HEK293 (cell line): Measurements from ENCODE around the gene BBS9.

Experiments
- KLF16 ChIP-seq: fragments of 450-650 bp; formaldehyde crosslinking; IDR thresholded peaks from 2 replicates; pipeline ENCODE4 v1.5.1; 2017; ENCODE audit warnings: missing biosample characterization, missing genetic modification characterization
- ZBTB8A ChIP-seq: fragments of 450-650 bp; formaldehyde crosslinking; IDR thresholded peaks from 2 replicates; pipeline ENCODE4 v1.5.1; 2016; ENCODE audit warnings: missing biosample characterization, missing genetic modification characterization
- ZNF558 ChIP-seq: fragments of 450-650 bp; formaldehyde crosslinking; IDR thresholded peaks from 2 replicates; pipeline ENCODE4 v1.5.1; 2016; ENCODE audit warnings: missing biosample characterization, missing genetic modification characterization
- TF ChIP-seq, protein P1 (sequence below): sonication (generic); formaldehyde crosslinking; IDR thresholded peaks from 2 replicates; pipeline ENCODE4 v1.8.1; 2022; ENCODE audit warnings: mild to moderate bottlenecking, moderate library complexity, missing genetic modification reagents
- TF ChIP-seq, protein P2 (sequence below): fragments of 450-650 bp; formaldehyde crosslinking; IDR thresholded peaks from 2 replicates; pipeline ENCODE4 v1.5.1; 2016; ENCODE audit warnings: missing biosample characterization, missing genetic modification characterization
- TF ChIP-seq, protein P3 (sequence below): fragments of 450-650 bp; formaldehyde crosslinking; IDR thresholded peaks from 2 replicates; pipeline ENCODE4 v1.5.1; 2016; ENCODE audit warnings: missing biosample characterization, missing genetic modification characterization

DNA sequence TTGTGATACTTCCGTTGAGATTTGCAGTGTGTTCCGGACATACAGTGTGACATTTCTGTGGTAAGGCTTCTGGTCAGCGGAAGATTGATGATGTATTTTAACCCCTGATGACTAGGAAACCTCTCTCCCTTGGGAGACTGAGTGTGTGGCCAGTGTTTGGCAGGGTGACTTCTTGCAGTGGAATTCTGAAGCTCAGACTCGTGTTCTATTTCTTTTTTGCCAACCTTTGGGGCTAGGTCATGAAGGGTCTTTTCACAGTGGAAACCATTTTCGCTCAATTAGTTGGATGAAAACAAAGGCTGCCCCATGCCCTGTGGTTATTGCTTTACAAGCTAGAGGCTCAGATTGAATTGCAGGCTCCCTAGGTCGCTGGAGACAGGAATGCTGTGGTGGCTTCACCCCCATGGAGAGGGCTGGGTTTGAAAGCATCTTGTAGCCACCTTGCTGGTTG, 288.9 kb downstream of the BBS9 start:
- TF ChIP-seq, protein P1, sequence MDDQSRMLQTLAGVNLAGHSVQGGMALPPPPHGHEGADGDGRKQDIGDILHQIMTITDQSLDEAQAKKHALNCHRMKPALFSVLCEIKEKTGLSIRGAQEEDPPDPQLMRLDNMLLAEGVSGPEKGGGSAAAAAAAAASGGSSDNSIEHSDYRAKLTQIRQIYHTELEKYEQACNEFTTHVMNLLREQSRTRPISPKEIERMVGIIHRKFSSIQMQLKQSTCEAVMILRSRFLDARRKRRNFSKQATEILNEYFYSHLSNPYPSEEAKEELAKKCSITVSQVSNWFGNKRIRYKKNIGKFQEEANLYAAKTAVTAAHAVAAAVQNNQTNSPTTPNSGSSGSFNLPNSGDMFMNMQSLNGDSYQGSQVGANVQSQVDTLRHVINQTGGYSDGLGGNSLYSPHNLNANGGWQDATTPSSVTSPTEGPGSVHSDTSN: no peak
- TF ChIP-seq, protein P2, sequence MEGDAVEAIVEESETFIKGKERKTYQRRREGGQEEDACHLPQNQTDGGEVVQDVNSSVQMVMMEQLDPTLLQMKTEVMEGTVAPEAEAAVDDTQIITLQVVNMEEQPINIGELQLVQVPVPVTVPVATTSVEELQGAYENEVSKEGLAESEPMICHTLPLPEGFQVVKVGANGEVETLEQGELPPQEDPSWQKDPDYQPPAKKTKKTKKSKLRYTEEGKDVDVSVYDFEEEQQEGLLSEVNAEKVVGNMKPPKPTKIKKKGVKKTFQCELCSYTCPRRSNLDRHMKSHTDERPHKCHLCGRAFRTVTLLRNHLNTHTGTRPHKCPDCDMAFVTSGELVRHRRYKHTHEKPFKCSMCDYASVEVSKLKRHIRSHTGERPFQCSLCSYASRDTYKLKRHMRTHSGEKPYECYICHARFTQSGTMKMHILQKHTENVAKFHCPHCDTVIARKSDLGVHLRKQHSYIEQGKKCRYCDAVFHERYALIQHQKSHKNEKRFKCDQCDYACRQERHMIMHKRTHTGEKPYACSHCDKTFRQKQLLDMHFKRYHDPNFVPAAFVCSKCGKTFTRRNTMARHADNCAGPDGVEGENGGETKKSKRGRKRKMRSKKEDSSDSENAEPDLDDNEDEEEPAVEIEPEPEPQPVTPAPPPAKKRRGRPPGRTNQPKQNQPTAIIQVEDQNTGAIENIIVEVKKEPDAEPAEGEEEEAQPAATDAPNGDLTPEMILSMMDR: no peak
- TF ChIP-seq ZBTB8A (tag by site-specific recombination) (no peak), KLF16 (tag by site-specific recombination) (no peak), ZNF558 (tag by site-specific recombination) (no peak)
- TF ChIP-seq, protein P3, sequence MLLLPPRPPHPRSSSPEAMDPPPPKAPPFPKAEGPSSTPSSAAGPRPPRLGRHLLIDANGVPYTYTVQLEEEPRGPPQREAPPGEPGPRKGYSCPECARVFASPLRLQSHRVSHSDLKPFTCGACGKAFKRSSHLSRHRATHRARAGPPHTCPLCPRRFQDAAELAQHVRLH (tag by site-specific recombination): no peak
